SU-DHL-6 (cell line): Measurements from ENCODE around the gene PCSK2.

Source experiments
- H2AFZ ChIP-seq: fragments of 200-600 bp; sonication (generic); 2 replicates; pipeline ENCODE4 v1.6.1; 2014; ENCODE audit warnings: low read depth, mild to moderate bottlenecking, moderate library complexity, mixed read lengths, antibody characterized with exemption, low read length; ENCODE audit not compliant: severe bottlenecking
- H3F3A ChIP-seq: fragments of 200-600 bp; shearing (Covaris generic); 2 replicates; pipeline ENCODE4 v1.6.0; 2016; ENCODE audit warnings: antibody characterized with exemption, mild to moderate bottlenecking; ENCODE audit not compliant: insufficient read depth
- H3K27ac ChIP-seq: fragments of 200-600 bp; sonication (generic); 2 replicates; pipeline ENCODE4 v1.5.1; 2016; ENCODE audit warnings: low read depth, mild to moderate bottlenecking, low read length, moderate library complexity, mixed read lengths
- H3K27me3 ChIP-seq: fragments of 200-600 bp; sonication (generic), shearing (Covaris generic); 2 replicates; pipeline ENCODE4 v1.6.0; 2014; ENCODE audit warnings: mild to moderate bottlenecking, low read length
- H3K36me3 ChIP-seq: fragments of 200-600 bp; sonication (generic); 2 replicates; pipeline ENCODE4 v1.6.1; 2014; ENCODE audit warnings: mild to moderate bottlenecking, low read length, mixed read lengths
- H3K4me2 ChIP-seq: fragments of 300-600, 200-600 bp; shearing (Covaris generic), sonication (generic); 2 replicates; pipeline ENCODE4 v1.6.0; 2014; ENCODE audit warnings: low read length, low read depth, mild to moderate bottlenecking; ENCODE audit not compliant: poor library complexity, severe bottlenecking
- H3K4me3 ChIP-seq: fragments of 200-600 bp; sonication (generic); 2 replicates; pipeline ENCODE4 v1.5.1; 2014; ENCODE audit warnings: antibody characterized with exemption, low read length, mild to moderate bottlenecking, mixed read lengths; ENCODE audit not compliant: insufficient read depth, poor library complexity, severe bottlenecking
- H3K79me2 ChIP-seq: fragments of 200-600 bp; sonication (generic); 2 replicates; pipeline ENCODE4 v1.6.1; 2014; ENCODE audit warnings: mild to moderate bottlenecking, low read length, moderate library complexity; ENCODE audit not compliant: insufficient read depth
- H3K9ac ChIP-seq: fragments of 200-600 bp; sonication (generic); 2 replicates; pipeline ENCODE4 v1.7.0; 2014; ENCODE audit warnings: mild to moderate bottlenecking, low read length
- H3K9me2 ChIP-seq: fragments of 200-600 bp; sonication (generic); replicated peaks from 2 replicates; pipeline ENCODE4 v1.6.1; 2014; ENCODE audit warnings: low read length; ENCODE audit not compliant: insufficient read depth
- H3K9me3 ChIP-seq: fragments of 200-600 bp; sonication (generic); 2 replicates; pipeline ENCODE4 v1.6.1; 2014; ENCODE audit warnings: low read length, mixed read lengths; ENCODE audit not compliant: insufficient read depth
- H4K20me1 ChIP-seq: fragments of 200-600 bp; sonication (generic); 2 replicates; pipeline ENCODE4 v1.6.1; 2014; ENCODE audit warnings: low read depth, mild to moderate bottlenecking, antibody characterized with exemption, low read length, moderate library complexity, mixed read lengths
- EZH2phosphoT487 ChIP-seq: fragments of 200-600 bp; sonication (generic), shearing (Covaris generic); conservative IDR thresholded peaks from 2 replicates; pipeline ENCODE4 v1.6.1; 2018; ENCODE audit warnings: mild to moderate bottlenecking, antibody characterized with exemption, low read length, moderate library complexity, mixed read lengths
- TF ChIP-seq, protein P1 (sequence below): fragments of 200-600 bp; sonication (generic); IDR thresholded peaks from one replicate; pipeline ENCODE4 v1.5.1; 2017; ENCODE audit warnings: antibody characterized with exemption, mild to moderate bottlenecking, low read length, moderate library complexity; ENCODE audit not compliant: insufficient read depth, poor library complexity, severe bottlenecking

PCSK2 gene

DNA sequence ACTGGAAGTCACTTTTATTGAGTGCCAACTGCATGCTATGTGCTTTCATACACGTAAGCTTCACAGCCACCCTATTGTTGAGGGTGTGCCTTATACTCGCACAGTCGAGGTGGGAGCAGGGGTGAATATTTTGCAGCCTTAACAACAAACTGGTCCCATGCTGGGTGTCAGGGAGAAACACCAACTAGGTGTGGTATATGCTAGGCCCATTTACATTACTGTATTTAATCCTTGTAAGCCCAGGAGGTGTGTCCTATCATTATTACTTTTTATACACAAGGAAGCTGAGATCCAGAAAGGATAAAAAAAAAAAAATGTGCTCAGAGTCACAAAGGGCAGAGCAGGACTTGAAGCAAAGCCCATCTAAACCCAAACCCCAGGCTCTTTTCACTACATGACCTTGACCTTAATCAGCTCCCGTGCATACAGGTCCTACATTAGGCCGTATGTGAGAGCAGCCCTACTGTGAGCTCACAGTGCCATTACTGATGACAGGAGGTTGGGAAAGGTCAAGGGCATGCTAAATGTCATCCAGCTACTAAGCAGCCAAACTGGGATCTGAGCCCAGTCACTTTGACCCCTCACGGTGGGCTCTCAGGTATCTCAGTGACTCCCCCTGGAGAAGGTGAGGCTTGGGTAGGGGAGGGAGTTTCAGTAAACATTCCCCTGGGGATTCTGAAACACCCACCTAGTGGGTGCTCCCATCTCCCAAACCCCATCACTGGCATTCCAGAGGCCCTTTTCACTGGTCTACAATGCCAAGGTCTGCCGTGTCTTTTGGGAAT, 242.6 kb downstream of the PCSK2 start:
- TF ChIP-seq, protein P1, sequence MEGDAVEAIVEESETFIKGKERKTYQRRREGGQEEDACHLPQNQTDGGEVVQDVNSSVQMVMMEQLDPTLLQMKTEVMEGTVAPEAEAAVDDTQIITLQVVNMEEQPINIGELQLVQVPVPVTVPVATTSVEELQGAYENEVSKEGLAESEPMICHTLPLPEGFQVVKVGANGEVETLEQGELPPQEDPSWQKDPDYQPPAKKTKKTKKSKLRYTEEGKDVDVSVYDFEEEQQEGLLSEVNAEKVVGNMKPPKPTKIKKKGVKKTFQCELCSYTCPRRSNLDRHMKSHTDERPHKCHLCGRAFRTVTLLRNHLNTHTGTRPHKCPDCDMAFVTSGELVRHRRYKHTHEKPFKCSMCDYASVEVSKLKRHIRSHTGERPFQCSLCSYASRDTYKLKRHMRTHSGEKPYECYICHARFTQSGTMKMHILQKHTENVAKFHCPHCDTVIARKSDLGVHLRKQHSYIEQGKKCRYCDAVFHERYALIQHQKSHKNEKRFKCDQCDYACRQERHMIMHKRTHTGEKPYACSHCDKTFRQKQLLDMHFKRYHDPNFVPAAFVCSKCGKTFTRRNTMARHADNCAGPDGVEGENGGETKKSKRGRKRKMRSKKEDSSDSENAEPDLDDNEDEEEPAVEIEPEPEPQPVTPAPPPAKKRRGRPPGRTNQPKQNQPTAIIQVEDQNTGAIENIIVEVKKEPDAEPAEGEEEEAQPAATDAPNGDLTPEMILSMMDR = no peak
- TF ChIP-seq EZH2phosphoT487 = no peak
- Histone ChIP-seq H3K9me3 (no peaks in the 10 kb centered on the region), H3K9ac (no peak overlapping the region), H3K79me2 (no peaks in the 10 kb centered on the region), H3F3A (no peaks in the 10 kb centered on the region), H3K27ac (no peak overlapping the region), H3K27me3 (no peaks in the 10 kb centered on the region), H3K36me3 (no peaks in the 10 kb centered on the region), H2AFZ (no peak overlapping the region), H4K20me1 (no peaks in the 10 kb centered on the region), H3K4me2 (no peak overlapping the region), H3K9me2 (no peaks in the 10 kb centered on the region), H3K4me3 (no peak overlapping the region)

DNA sequence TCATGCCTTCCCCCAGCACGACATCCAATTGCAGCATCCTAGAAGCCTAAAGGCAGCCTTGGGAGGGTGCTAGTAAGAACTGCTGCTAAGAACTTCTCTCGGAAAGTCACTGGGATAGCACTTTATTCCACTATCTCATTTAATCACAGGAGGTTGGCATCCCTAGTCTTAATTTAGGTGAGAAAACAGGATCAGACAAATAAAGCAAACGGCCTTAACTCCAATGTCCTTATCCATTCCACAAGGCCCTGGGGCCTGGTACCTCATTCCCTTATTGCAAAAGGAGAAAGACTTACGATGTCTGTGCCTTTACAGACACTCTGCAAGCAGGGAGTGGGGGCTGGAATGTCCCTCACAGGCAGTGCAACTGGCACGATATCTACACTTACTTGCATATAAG, 243.7 kb downstream of the PCSK2 start:
- no peak overlapping the region for H3K9ac ChIP-seq
- H3K9me2 ChIP-seq = no peaks in the 10 kb centered on the region
- H4K20me1 ChIP-seq = no peaks in the 10 kb centered on the region
- no peaks in the 10 kb centered on the region for H3K9me3 ChIP-seq
- no peak overlapping the region for H3K4me3 ChIP-seq
- H3K36me3 ChIP-seq = no peaks in the 10 kb centered on the region
- no peaks in the 10 kb centered on the region for H3F3A ChIP-seq
- H3K79me2 ChIP-seq = no peaks in the 10 kb centered on the region
- no peak overlapping the region for H2AFZ ChIP-seq
- H3K27ac ChIP-seq = no peak overlapping the region
- no peak overlapping the region for H3K4me2 ChIP-seq
- TF ChIP-seq, protein P1 = no peak
- no peak for TF ChIP-seq EZH2phosphoT487
- H3K27me3 ChIP-seq = no peaks in the 10 kb centered on the region

GRCh38 chr20:17470973-17471372, 244.1 kb downstream of the PCSK2 start:
- Histone ChIP-seq H4K20me1 (no peaks in the 10 kb centered on the region), H3K9ac (no peak overlapping the region), H3K36me3 (no peaks in the 10 kb centered on the region), H3K9me2 (no peaks in the 10 kb centered on the region), H3F3A (no peaks in the 10 kb centered on the region), H3K4me3 (no peak overlapping the region), H3K27ac (no peak overlapping the region), H3K4me2 (no peak overlapping the region), H3K27me3 (no peaks in the 10 kb centered on the region), H3K9me3 (no peaks in the 10 kb centered on the region), H3K79me2 (no peaks in the 10 kb centered on the region), H2AFZ (no peak overlapping the region)
- TF ChIP-seq, protein P1 = no peak
- TF ChIP-seq EZH2phosphoT487 = no peak
